Loucy (cell line): Measurements from ENCODE around the gene FAM209B.
"Not testable (repeated sequence)": the region's sequence is repeated elsewhere in the genome, so short reads cannot be mapped to it uniquely, and the experiment has no call there.

ENCODE experiments used
- H2AFZ ChIP-seq: fragments of 200-600 bp; sonication (generic); 2 replicates; pipeline ENCODE4 v1.6.0; 2016; ENCODE audit warnings: antibody characterized with exemption, mild to moderate bottlenecking, low read length, moderate library complexity
- H3F3A ChIP-seq: fragments of 200-600 bp; 2 replicates; pipeline ENCODE4 v1.6.0; 2016; ENCODE audit warnings: antibody characterized with exemption, low read depth, mild to moderate bottlenecking
- H3K27me3 ChIP-seq: fragments of 200-600 bp; sonication (generic); 2 replicates; pipeline ENCODE4 v1.6.1; 2014; ENCODE audit warnings: low read length, mild to moderate bottlenecking; ENCODE audit not compliant: insufficient read depth, poor library complexity, severe bottlenecking
- H3K36me3 ChIP-seq: fragments of 200-600 bp; sonication (generic); 2 replicates; pipeline ENCODE4 v1.6.1; 2016; ENCODE audit warnings: low read length; ENCODE audit not compliant: insufficient read depth
- H3K4me1 ChIP-seq: fragments of 200-600 bp; sonication (generic); 2 replicates; pipeline ENCODE4 v1.5.1; 2014; ENCODE audit warnings: low read length, mild to moderate bottlenecking; ENCODE audit not compliant: insufficient read depth, poor library complexity, severe bottlenecking
- H3K4me2 ChIP-seq: fragments of 200-600 bp; sonication (generic); 2 replicates; pipeline ENCODE4 v1.6.0; 2014; ENCODE audit warnings: antibody characterized with exemption, low read length, low read depth, mild to moderate bottlenecking; ENCODE audit not compliant: poor library complexity, severe bottlenecking
- H3K4me3 ChIP-seq: fragments of 200-600 bp; sonication (generic); 2 replicates; pipeline ENCODE4 v1.5.1; 2014; ENCODE audit warnings: low read length, mild to moderate bottlenecking, mixed read lengths; ENCODE audit not compliant: poor library complexity, severe bottlenecking
- H3K79me2 ChIP-seq: fragments of 200-600 bp; sonication (generic); 2 replicates; pipeline ENCODE4 v1.6.1; 2014; ENCODE audit warnings: low read length; ENCODE audit not compliant: insufficient read depth
- H3K9ac ChIP-seq: fragments of 200-600 bp; sonication (generic); 2 replicates; pipeline ENCODE4 v1.6.0; 2014; ENCODE audit warnings: mild to moderate bottlenecking, low read depth, low read length, moderate library complexity; ENCODE audit not compliant: poor library complexity, severe bottlenecking
- H3K9me2 ChIP-seq: fragments of 200-600 bp; sonication (generic); replicated peaks from 2 replicates; pipeline ENCODE4 v1.6.1; 2016; ENCODE audit warnings: low read depth, low read length, mixed read lengths
- H3K9me3 ChIP-seq: fragments of 200-600 bp; sonication (generic); 2 replicates; pipeline ENCODE4 v1.6.1; 2014; ENCODE audit warnings: mild to moderate bottlenecking, antibody characterized with exemption, low read length, low read depth; ENCODE audit not compliant: insufficient read depth
- H4K20me1 ChIP-seq: fragments of 200-600 bp; sonication (generic); 2 replicates; pipeline ENCODE4 v1.6.0; 2014; ENCODE audit warnings: antibody characterized with exemption, low read length, mild to moderate bottlenecking; ENCODE audit not compliant: insufficient read depth, poor library complexity, severe bottlenecking
- CTCF ChIP-seq: fragments of 200-600 bp; sonication (generic); conservative IDR thresholded peaks from 2 replicates; pipeline ENCODE4 v1.5.1; 2014; ENCODE audit warnings: mild to moderate bottlenecking, antibody characterized with exemption, low read length
- EZH2phosphoT487 ChIP-seq: fragments of 200-600 bp; IDR thresholded peaks from 2 replicates; pipeline ENCODE4 v1.6.1; 2018; ENCODE audit warnings: antibody characterized with exemption, mild to moderate bottlenecking, moderate library complexity, borderline replicate concordance

The FAM209B gene, protein sequence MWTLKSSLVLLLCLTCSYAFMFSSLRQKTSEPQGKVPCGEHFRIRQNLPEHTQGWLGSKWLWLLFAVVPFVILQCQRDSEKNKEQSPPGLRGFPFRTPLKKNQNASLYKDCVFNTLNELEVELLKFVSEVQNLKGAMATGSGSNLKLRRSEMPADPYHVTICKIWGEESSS

GRCh38 chr20:56532946-56533345, at the start of gene FAM209B:
Gene FAM209B, plus strand, starts transcription at chr20:56533246. Its CDS starts 96 bp downstream, at chr20:56533342.
- not testable (repeated sequence) for H3K9ac ChIP-seq, H4K20me1 ChIP-seq, H3K27me3 ChIP-seq, H3K36me3 ChIP-seq, H3F3A ChIP-seq, H3K4me1 ChIP-seq, H3K4me3 ChIP-seq, H2AFZ ChIP-seq, H3K4me2 ChIP-seq, H3K79me2 ChIP-seq, H3K9me2 ChIP-seq, H3K9me3 ChIP-seq

- Histone ChIP-seq H3F3A (no peaks in the 10 kb centered on the region), H3K27me3 (no peaks in the 10 kb centered on the region), H3K4me1 (no peaks in the 10 kb centered on the region), H3K9me2 (no peaks in the 10 kb centered on the region), H3K9ac (no peak overlapping the region), H3K4me2 (no peak overlapping the region), H4K20me1 (peaks cover 4% of the 10 kb centered on the region), H3K79me2 (0 out of 2 replicates have a peak, but pooled peaks cover 3% of the 10 kb centered on the region), H3K9me3 (no peaks in the 10 kb centered on the region), H3K36me3 (peaks cover 76% of the 10 kb centered on the region; the same call in 1 of the 2 replicates), H3K4me3 (no peak overlapping the region), H2AFZ (no peak overlapping the region)
- TF ChIP-seq EZH2phosphoT487, result no peak
- TF ChIP-seq CTCF, result no peak
These were observed 49.1 kb upstream of the FAM209B start for GRCh38 chr20:56483970-56484369.

- no peak overlapping the region for H3K4me2 ChIP-seq
- H2AFZ ChIP-seq, result no peak overlapping the region
- TF ChIP-seq EZH2phosphoT487 (no peak), CTCF (no peak)
- H3K79me2 ChIP-seq, result peaks cover 8% of the 10 kb centered on the region; the same call in 1 of the 2 replicates
- no peaks in the 10 kb centered on the region for H3K9me3 ChIP-seq
- H3K36me3 ChIP-seq, result peaks cover 68% of the 10 kb centered on the region; the same call in 1 of the 2 replicates
- H3K4me1 ChIP-seq, result no peaks in the 10 kb centered on the region
- no peaks in the 10 kb centered on the region for H3K9me2 ChIP-seq
- no peak overlapping the region for H3K4me3 ChIP-seq
- H3K9ac ChIP-seq, result no peak overlapping the region
- peaks cover 2% of the 10 kb centered on the region for H4K20me1 ChIP-seq
- no peaks in the 10 kb centered on the region for H3F3A ChIP-seq
- no peaks in the 10 kb centered on the region for H3K27me3 ChIP-seq
These were observed 45.8 kb upstream of the FAM209B start for GRCh38 chr20:56487216-56487615.

- H3K4me3 ChIP-seq, result no peak overlapping the region
- H3K36me3 ChIP-seq, result peaks cover 64% of the 10 kb centered on the region; the same call in 1 of the 2 replicates
- H3K79me2 ChIP-seq, result peaks cover 8% of the 10 kb centered on the region; the same call in 1 of the 2 replicates
- no peaks in the 10 kb centered on the region for H3K9me2 ChIP-seq
- H3K4me1 ChIP-seq, result no peaks in the 10 kb centered on the region
- H3K9ac ChIP-seq, result no peak overlapping the region
- H3K27me3 ChIP-seq, result no peaks in the 10 kb centered on the region
- H3K4me2 ChIP-seq, result no peak overlapping the region
- no peaks in the 10 kb centered on the region for H3F3A ChIP-seq
- H4K20me1 ChIP-seq, result peaks cover 2% of the 10 kb centered on the region
- H2AFZ ChIP-seq, result no peak overlapping the region
- H3K9me3 ChIP-seq, result no peaks in the 10 kb centered on the region
- TF ChIP-seq CTCF, result no peak
- TF ChIP-seq EZH2phosphoT487, result no peak
These were observed 44.5 kb upstream of the FAM209B start for GRCh38 chr20:56488566-56488965.
